Epithelial cell of proximal tubule (primary cell): ENCODE measurements around the gene KCNC4. TPM values are rescaled to one million over a fixed set of nuclear protein-coding genes. Genes with fewer than 3 reads are reported as not detected.

Experiments
- DNase-seq: peaks from one replicate; pipeline ENCODE4 v3.0.0-alpha.2; 2011; ENCODE audit warnings: low read depth
- H3K4me3 ChIP-seq: 2 replicates; pipeline ENCODE4 v1.5.1; 2011; ENCODE audit warnings: low read depth, mild to moderate bottlenecking, low read length
- total RNA-seq: library from RNA; depleted of rRNA; stranded (reverse); fragments of >200 nt; gene quantifications from 2 replicates; pipeline ENCODE4 v1.2.3, GENCODE V29; 2015
- TF ChIP-seq, protein P1 (sequence below): conservative IDR thresholded peaks from 2 replicates; pipeline ENCODE4 v1.5.1; 2012; ENCODE audit warnings: low read depth, mild to moderate bottlenecking, low read length

KCNC4 gene
- total RNA-seq, 1 donor from 2014 or later = 4.2 TPM

DNA sequence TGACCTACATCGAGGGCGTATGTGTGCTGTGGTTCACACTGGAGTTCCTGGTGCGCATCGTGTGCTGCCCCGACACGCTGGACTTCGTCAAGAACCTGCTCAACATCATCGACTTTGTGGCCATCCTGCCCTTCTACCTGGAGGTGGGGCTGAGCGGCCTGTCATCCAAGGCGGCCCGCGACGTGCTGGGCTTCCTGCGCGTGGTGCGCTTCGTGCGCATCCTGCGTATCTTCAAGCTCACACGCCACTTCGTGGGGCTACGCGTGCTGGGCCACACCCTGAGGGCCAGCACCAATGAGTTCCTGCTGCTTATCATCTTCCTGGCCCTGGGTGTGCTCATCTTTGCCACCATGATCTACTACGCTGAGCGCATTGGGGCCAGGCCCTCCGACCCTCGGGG lies 13.0 kb downstream of the KCNC4 start:
- TF ChIP-seq, protein P1, sequence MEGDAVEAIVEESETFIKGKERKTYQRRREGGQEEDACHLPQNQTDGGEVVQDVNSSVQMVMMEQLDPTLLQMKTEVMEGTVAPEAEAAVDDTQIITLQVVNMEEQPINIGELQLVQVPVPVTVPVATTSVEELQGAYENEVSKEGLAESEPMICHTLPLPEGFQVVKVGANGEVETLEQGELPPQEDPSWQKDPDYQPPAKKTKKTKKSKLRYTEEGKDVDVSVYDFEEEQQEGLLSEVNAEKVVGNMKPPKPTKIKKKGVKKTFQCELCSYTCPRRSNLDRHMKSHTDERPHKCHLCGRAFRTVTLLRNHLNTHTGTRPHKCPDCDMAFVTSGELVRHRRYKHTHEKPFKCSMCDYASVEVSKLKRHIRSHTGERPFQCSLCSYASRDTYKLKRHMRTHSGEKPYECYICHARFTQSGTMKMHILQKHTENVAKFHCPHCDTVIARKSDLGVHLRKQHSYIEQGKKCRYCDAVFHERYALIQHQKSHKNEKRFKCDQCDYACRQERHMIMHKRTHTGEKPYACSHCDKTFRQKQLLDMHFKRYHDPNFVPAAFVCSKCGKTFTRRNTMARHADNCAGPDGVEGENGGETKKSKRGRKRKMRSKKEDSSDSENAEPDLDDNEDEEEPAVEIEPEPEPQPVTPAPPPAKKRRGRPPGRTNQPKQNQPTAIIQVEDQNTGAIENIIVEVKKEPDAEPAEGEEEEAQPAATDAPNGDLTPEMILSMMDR = no peak
- no peak for DNase-seq
- H3K4me3 ChIP-seq = no peak overlapping the region

DNA sequence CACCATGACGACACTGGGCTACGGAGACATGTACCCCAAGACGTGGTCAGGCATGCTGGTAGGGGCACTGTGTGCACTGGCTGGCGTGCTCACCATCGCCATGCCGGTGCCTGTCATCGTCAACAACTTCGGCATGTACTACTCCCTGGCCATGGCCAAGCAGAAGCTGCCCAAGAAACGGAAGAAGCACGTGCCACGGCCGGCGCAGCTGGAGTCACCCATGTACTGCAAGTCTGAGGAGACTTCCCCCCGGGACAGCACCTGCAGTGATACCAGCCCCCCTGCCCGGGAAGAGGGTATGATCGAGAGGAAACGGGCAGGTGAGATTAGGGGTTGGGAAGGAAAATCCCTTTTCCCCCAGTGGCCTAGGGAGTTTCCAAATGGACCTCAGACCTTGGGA lies 13.5 kb downstream of the KCNC4 start:
- no peak for DNase-seq
- TF ChIP-seq, protein P1 = no peak
- no peak overlapping the region for H3K4me3 ChIP-seq

DNA sequence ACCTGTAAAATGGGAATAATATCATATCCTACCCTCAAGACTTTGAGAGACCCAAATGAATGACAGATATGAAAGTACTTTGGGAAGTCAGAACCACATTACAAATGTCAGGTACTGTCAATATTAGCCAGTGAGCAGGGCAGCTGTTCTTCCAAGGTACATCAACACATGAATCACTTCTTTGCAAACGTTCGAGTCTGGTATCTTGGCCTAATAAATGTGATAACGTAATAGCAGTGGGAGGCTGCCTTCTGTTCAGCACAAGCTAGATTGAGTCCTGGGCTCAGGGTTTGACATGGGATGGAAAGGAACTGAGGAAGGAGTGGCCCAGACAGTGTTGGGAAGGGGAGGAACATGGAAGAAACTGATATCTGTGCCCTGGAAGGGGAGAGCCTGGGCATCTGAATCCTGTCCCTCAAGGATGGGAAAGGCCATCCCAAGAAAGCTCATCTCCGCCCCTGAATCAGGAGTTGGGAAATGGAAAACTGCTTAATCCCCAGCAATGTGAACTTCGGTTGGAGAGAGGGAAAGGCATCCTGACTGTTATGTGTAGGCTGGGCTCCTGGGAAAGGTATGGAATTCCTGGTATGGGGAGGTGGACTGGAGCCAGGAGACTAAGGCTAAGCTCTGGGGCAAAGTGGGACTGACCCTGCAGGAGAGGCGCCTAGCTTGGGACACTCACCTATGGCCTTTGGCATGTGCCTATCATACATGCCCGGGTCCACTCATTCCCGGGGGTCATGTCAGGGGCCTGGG lies 14.3 kb downstream of the KCNC4 start:
- DNase-seq = no peak
- TF ChIP-seq, protein P1 = no peak
- no peak overlapping the region for H3K4me3 ChIP-seq

DNA sequence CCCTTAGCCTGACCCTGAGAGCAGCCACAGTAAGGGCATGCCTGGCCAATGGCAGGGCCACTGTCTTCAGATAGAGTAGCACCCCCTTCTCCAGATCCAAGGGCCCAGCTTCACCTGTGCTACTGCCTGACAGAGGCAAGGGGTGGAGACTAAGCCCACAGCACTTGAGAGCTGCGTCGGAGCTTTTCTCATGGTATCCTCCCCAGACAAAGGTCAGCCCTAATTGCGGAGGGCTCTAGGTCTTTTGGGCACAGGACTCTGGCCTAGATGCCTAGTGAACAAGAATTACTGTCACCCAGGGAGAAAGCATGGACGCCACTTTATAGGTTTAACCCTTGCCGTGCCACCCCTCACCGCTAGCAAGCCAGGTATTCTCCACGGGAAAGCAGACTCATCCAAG lies 15.1 kb downstream of the KCNC4 start:
- TF ChIP-seq, protein P1 = no peak
- DNase-seq = no peak
- H3K4me3 ChIP-seq = no peak overlapping the region

DNA sequence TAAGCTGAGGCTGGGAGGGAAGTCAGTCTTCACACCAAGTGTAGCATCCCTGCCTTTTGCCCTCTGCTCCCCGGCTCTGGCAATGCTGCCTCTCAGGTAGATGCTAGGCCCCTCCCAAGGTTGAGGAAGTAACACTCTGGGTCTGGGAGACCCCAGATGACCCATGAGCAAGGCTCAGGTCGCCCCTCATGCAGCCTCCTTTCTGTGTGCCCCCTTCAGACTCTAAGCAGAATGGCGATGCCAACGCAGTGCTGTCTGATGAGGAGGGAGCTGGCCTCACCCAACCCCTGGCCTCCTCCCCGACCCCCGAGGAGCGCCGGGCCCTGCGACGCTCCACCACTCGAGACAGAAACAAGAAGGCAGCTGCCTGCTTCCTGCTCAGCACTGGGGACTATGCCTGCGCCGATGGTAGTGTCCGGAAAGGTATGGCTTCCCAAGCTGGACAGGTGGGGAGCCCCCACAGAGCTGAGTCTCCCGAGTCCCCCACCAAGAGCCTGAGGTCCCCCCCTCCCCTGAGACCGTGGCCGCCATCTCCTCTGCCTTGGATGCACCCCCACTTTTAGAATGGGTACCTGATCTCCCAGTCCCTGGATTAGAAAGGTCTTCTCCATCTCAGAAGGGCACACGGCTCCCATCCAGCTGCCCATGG lies 15.8 kb downstream of the KCNC4 start:
- TF ChIP-seq, protein P1 = no peak
- no peak for DNase-seq
- no peak overlapping the region for H3K4me3 ChIP-seq

DNA sequence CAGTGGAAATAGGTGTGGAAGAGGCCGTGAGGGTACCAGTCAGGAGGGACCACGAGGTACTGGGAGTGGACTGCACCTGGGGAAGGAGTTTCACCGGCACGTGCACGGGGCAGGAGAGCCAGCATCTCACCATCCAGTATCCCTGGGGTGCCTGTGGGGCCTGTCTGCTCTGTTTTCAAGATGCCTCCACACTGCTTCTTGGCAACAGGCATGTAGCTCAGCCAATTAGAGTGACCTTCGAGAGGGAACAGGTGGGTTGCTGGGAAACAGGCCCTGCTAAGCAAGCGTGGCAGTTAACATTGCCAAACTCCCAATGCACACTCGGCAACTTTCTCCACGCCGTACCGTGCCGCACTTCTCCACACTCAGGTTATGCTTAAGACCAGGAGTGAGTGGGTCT lies 17.7 kb downstream of the KCNC4 start:
- DNase-seq = no peak
- TF ChIP-seq, protein P1 = no peak
- no peak overlapping the region for H3K4me3 ChIP-seq
